Hair follicular keratinocyte (primary cell): ENCODE measurements around the gene AP4S1. TPM values are rescaled to one million over a fixed set of nuclear protein-coding genes. Genes with fewer than 3 reads are reported as not detected.

Source experiments
- total RNA-seq: library from RNA; depleted of rRNA; stranded (reverse); fragments of >200 nt; gene quantifications from 2 replicates; pipeline ENCODE4 v1.2.3, GENCODE V29; 2015

Gene AP4S1
- total RNA-seq = 4.6 and 10.5 TPM in 2 replicates

GRCh38 chr14:31025367-31026076 is at the start of gene AP4S1:
AP4S1 (plus strand) TSS chr14:31025649; CDS start chr14:31066197, 40,548 bp downstream.

GRCh38 chr14:31026077-31026449 is 614 bp downstream of the AP4S1 start, which contains the start of gene STRN3:
STRN3 (minus strand) TSS chr14:31026379; CDS start chr14:31026185, 194 bp downstream.

Other genes with a start within 250 kb of the AP4S1 start
- 0.23 TPM in 1 of 2 replicates, not detected in the other for gene COCH, start 151.1 kb upstream of the AP4S1 start, total RNA-seq
- 26.6 and 30.9 TPM in 2 replicates for gene STRN3, start 730 bp downstream of the AP4S1 start, total RNA-seq
- 60.5 and 81.9 TPM in 2 replicates for gene HECTD1, start 182.1 kb downstream of the AP4S1 start, total RNA-seq